Colonic mucosa (tissue), 4 donors: ENCODE results near the gene RPL32. TPM values are rescaled to one million over a fixed set of nuclear protein-coding genes. Genes with fewer than 3 reads are reported as not detected.

Source experiments
- DNase-seq: peaks from one replicate; pipeline ENCODE4 v3.0.0-alpha.2; 2020
- H3K27ac ChIP-seq: fragments of 200-600 bp; one replicate; pipeline ENCODE4 v1.8.0; 2021
- H3K27me3 ChIP-seq: fragments of 200-600 bp; one replicate; pipeline ENCODE4 v1.8.0; 2021
- H3K36me3 ChIP-seq: fragments of 200-600 bp; one replicate; pipeline ENCODE4 v1.8.0; 2021
- H3K4me1 ChIP-seq: fragments of 200-600 bp; one replicate; pipeline ENCODE4 v1.8.0; 2021; ENCODE audit warnings: mild to moderate bottlenecking
- H3K4me3 ChIP-seq: fragments of 200-600 bp; one replicate; pipeline ENCODE4 v1.8.0; 2021
- H3K9ac ChIP-seq, 2 donors: one replicate each; pipeline ENCODE4 v1.7.0; 2013; ENCODE audit warnings: control low read depth in 2 of 2, low read depth in 2 of 2, low read length in 2 of 2
- H3K9me3 ChIP-seq: fragments of 200-600 bp; one replicate; pipeline ENCODE4 v1.8.0; 2021
- CTCF ChIP-seq: fragments of 200-600 bp; IDR thresholded peaks from one replicate; pipeline ENCODE4 v1.8.0; 2022; ENCODE audit warnings: antibody characterized with exemption, mild to moderate bottlenecking
- intact Hi-C: fragments of 100-400 bp; cut with DNase I; formaldehyde crosslinking; loops from one replicate; pipeline ENCODE4 v1.14.1; 2022
- total RNA-seq, 2 donors: library from RNA; stranded (reverse); fragmentation: NEBNext Ultra II Directional in 1 of 2; extraction: Animal tissue kit (Norgen Biotek cat#: 25700) in 1 of 2; gene quantifications; one replicate each; pipeline ENCODE4 v1.2.1, GENCODE V29; 2021
- donor health status: healthy.
- donor health status: DM: no; HTN: no; CAD: no.
- donor health status: DM: no; HTN: no; CAD: no.

RPL32 gene
- total RNA-seq, 2 donors from 2014 or later, result 1,239 to 1,262 TPM

- no peak for DNase-seq
- Histone ChIP-seq H3K27me3 (no peaks in the 10 kb centered on the region), H3K9ac (no peak overlapping the region), H3K9me3 (no peaks in the 10 kb centered on the region), H3K27ac (no peak overlapping the region), H3K36me3 (no peaks in the 10 kb centered on the region), H3K4me3 (no peak overlapping the region), H3K4me1 (no peaks in the 10 kb centered on the region)
- TF ChIP-seq CTCF, result no peak
- intact Hi-C loops, result no loop called here
Observed at GRCh38 chr3:12813967-12814366, 27.4 kb downstream of the RPL32 start.

DNA sequence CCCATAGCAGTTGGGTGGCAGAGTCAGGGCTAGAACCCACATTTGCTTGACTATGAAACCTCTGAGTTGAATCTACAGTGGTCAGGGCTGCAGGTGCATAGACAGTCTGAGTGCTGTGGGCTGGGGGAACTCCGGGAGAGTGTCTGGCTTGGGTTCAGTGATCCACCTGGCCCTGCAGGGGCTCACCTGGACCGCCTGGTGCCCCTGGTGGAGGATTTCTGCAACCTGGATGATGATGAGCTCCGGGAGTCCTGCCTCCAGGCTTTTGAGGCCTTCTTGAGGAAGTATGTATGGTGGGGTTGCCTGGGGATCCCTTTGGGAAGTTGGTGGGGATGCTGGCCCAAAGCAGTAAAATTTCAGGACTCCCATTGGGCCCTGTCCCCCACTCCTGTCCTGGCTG lies 28.6 kb downstream of the RPL32 start:
- H3K27me3 ChIP-seq, result no peaks in the 10 kb centered on the region
- H3K9ac ChIP-seq, result no peak overlapping the region
- no peaks in the 10 kb centered on the region for H3K4me1 ChIP-seq
- H3K9me3 ChIP-seq, result no peaks in the 10 kb centered on the region
- TF ChIP-seq CTCF, result no peak
- DNase-seq, result no peak
- H3K27ac ChIP-seq, result no peak overlapping the region
- H3K4me3 ChIP-seq, result no peak overlapping the region
- intact Hi-C loops, result no loop called here
- H3K36me3 ChIP-seq, result no peaks in the 10 kb centered on the region

DNA sequence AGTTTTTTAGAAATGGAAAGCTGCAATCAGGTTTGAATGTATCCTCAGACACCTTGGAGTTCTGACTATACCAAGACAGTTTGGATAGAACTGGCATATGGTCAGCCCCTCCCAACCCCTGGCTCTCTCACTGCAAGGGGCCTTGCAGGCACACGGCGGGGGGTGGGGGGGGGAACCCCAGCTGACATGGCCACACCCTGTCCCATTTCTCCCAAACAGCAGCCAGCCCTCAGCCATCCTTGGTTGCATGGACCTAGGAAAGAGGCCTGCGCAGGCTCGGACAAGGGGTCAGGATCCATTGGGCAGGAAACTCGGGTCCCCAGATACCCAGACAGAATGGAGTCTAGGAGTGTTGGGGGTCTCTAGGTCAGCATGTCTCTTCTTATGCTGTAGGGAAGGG lies 30.4 kb downstream of the RPL32 start:
- Histone ChIP-seq H3K4me3 (no peak overlapping the region), H3K36me3 (no peaks in the 10 kb centered on the region), H3K9me3 (no peaks in the 10 kb centered on the region), H3K27me3 (no peaks in the 10 kb centered on the region), H3K27ac (no peak overlapping the region), H3K4me1 (no peaks in the 10 kb centered on the region), H3K9ac (no peak overlapping the region)
- no peak for TF ChIP-seq CTCF
- DNase-seq, result no peak
- intact Hi-C loops, result no loop called here

GRCh38 chr3:12810013-12810780 lies 31.2 kb downstream of the RPL32 start:
- Histone ChIP-seq H3K4me3 (peak overlapping the region; percentile 57), H3K27ac (peak overlapping the region; percentile 22), H3K9ac (peak overlapping the region; percentile 40 to 74), H3K27me3 (no peaks in the 10 kb centered on the region), H3K36me3 (no peaks in the 10 kb centered on the region), H3K4me1 (no peaks in the 10 kb centered on the region), H3K9me3 (no peaks in the 10 kb centered on the region)
- peak; percentile 99 for DNase-seq
- peak; percentile 60 for TF ChIP-seq CTCF
- intact Hi-C loops, result no loop called here

- Histone ChIP-seq H3K27ac (no peak overlapping the region), H3K27me3 (no peaks in the 10 kb centered on the region), H3K36me3 (no peaks in the 10 kb centered on the region), H3K4me3 (no peak overlapping the region), H3K9me3 (no peaks in the 10 kb centered on the region), H3K4me1 (no peaks in the 10 kb centered on the region), H3K9ac (peak overlapping the region; percentile 40 to 74)
- no peak for TF ChIP-seq CTCF
- intact Hi-C loops, result no loop called here
- no peak for DNase-seq
Observed at GRCh38 chr3:12809435-12809834, 31.9 kb downstream of the RPL32 start.
